Gastrocnemius medialis (tissue), 4 donors: Measurements from ENCODE around the gene CCBE1. TPM values are rescaled to one million over a fixed set of nuclear protein-coding genes. Genes with fewer than 3 reads are reported as not detected.

ENCODE experiments used
- ATAC-seq, 2 donors: fragments of 150-250 bp; one replicate each; pipeline ENCODE4 v1.9.1; 2016
- DNase-seq, 2 donors: peaks; one replicate each; pipeline ENCODE4 v3.0.0-alpha.2; 2019
- H3K27ac ChIP-seq, 4 donors: fragments of 200-600 bp; sonication (generic); 1 replicate in 1 of 4; 2 replicates in 3 of 4; pipeline ENCODE4 v1.5.1; 2016 to 2018; ENCODE audit warnings: mild to moderate bottlenecking in 2 of 4, moderate library complexity in 1 of 4
- H3K27me3 ChIP-seq, 3 donors: fragments of 200-600 bp; sonication (generic) in 2 of 3; 1 replicate in 1 of 3; 2 replicates in 2 of 3; pipeline versions ENCODE4 v1.5.1 to v1.6.0; 2016 to 2019; ENCODE audit warnings: mild to moderate bottlenecking in 1 of 3, moderate library complexity in 1 of 3
- H3K36me3 ChIP-seq, 2 donors: fragments of 200-600 bp; sonication (generic) in 1 of 2; one replicate each; pipeline ENCODE4 v1.5.1; 2017 to 2018
- H3K4me1 ChIP-seq, 2 donors: fragments of 200-600 bp; sonication (generic) in 1 of 2; one replicate each; pipeline ENCODE4 v1.5.1; 2016 to 2017; ENCODE audit warnings: mild to moderate bottlenecking in 2 of 2
- H3K4me3 ChIP-seq, 4 donors: fragments of 200-600 bp; sonication (generic) in 3 of 4; 1 replicate in 1 of 4; 2 replicates in 3 of 4; pipeline ENCODE4 v1.5.1; 2016 to 2019; ENCODE audit warnings: mild to moderate bottlenecking in 2 of 4
- H3K9me3 ChIP-seq, 3 donors: fragments of 200-600 bp; sonication (generic) in 2 of 3; 1 replicate in 1 of 3; 2 replicates in 2 of 3; pipeline ENCODE4 v1.5.1; 2016 to 2019
- POLR2A ChIP-seq, 2 donors: fragments of 450-650 bp; IDR thresholded peaks; one replicate each; pipeline ENCODE4 v1.6.1; 2017; ENCODE audit warnings: antibody characterized with exemption in 2 of 2, mild to moderate bottlenecking in 2 of 2, moderate library complexity in 2 of 2
- in situ Hi-C, 4 donors: fragments of 200-750 bp; cut with MboI; loops; one replicate each; pipeline versions ENCODE4 v1.15.0 to v1.8.0; 2017; ENCODE audit warnings: low sequenced_read_pairs in 4 of 4
- intact Hi-C: fragments of 100-400 bp; cut with DNase I; formaldehyde crosslinking; loops from one replicate; pipeline ENCODE4 v1.15.1; 2023; ENCODE audit warnings: low total_unique reads
- total RNA-seq, 4 donors: library from RNA; depleted of rRNA; stranded (reverse); fragments of >200 nt; gene quantifications; one replicate each; pipeline versions ENCODE4 v1.1.0 to v1.2.3, GENCODE V29; 2016
- TF ChIP-seq, protein P1 (sequence below), 5 experiments: fragments of 450-650 bp in 3 of 5; fragments of 200-600 bp in 2 of 5; sonication (generic) in 2 of 5; IDR thresholded peaks in 4 of 5; conservative IDR thresholded peaks in 1 of 5; 1 replicate in 4 of 5; 2 replicates in 1 of 5; pipeline ENCODE4 v1.5.1; 2016 to 2019; ENCODE audit warnings: antibody characterized with exemption in 5 of 5, mild to moderate bottlenecking in 3 of 5, moderate library complexity in 3 of 5

The CCBE1 gene
- total RNA-seq, 4 donors from 2014 or later = 0.44 to 2.7 (median 1.3) TPM

DNA sequence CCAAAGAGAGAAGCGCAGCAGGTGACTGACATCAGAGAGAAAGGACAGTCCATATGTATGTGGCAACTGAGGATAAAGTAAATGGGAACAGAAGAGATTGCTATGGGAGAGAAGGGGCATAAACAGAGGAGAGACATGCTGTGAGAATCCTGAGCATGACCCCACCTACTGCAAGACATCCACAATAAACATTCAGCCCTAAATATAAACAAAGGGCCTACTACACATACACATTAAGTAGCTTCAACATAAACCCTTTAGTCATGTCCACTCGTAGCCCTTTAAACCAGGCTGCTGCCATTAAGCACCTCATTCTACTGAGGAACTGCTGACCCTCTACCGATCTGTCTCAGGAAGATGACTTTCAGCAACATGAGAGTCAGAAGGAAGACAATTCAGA lies 32.9 kb downstream of the CCBE1 start:
- Histone ChIP-seq H3K4me1 (no peaks in the 10 kb centered on the region), H3K27me3 (no peaks in the 10 kb centered on the region), H3K9me3 (no peaks in the 10 kb centered on the region), H3K4me3 (no peak overlapping the region), H3K27ac (no peak overlapping the region), H3K36me3 (no peaks in the 10 kb centered on the region)
- ATAC-seq = no peak
- in situ Hi-C loops = no loop called here
- no peak for TF ChIP-seq POLR2A (IDR thresholded peaks at IDR 0.05)
- TF ChIP-seq, protein P1, sequence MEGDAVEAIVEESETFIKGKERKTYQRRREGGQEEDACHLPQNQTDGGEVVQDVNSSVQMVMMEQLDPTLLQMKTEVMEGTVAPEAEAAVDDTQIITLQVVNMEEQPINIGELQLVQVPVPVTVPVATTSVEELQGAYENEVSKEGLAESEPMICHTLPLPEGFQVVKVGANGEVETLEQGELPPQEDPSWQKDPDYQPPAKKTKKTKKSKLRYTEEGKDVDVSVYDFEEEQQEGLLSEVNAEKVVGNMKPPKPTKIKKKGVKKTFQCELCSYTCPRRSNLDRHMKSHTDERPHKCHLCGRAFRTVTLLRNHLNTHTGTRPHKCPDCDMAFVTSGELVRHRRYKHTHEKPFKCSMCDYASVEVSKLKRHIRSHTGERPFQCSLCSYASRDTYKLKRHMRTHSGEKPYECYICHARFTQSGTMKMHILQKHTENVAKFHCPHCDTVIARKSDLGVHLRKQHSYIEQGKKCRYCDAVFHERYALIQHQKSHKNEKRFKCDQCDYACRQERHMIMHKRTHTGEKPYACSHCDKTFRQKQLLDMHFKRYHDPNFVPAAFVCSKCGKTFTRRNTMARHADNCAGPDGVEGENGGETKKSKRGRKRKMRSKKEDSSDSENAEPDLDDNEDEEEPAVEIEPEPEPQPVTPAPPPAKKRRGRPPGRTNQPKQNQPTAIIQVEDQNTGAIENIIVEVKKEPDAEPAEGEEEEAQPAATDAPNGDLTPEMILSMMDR (IDR thresholded peaks at IDR 0.05 in 4 of 5, conservative IDR thresholded peaks at IDR 0.05 in 1 of 5) = no peak
- intact Hi-C loops = no loop called here
- no peak for DNase-seq

DNA sequence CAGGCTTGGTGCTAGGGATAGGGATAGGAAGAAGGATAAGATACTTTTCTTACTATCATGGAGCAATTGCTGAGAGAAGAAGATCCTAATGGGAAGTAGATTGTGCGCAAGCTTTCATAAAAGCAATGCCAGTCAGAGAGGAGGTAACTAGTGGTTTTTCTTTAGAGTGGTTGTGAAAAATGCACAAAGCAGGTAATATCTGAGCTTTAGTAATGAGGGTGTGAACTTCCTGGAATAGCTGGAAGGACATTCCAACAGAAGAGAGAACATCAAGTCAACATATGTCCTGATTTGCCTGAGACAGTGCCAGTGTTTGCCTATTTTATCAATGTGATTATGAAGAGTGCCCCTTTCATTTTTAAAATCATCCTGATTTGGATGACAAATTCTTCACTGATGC lies 34.1 kb downstream of the CCBE1 start:
- no peaks in the 10 kb centered on the region for H3K27me3 ChIP-seq
- no peaks in the 10 kb centered on the region for H3K9me3 ChIP-seq
- no peak for TF ChIP-seq POLR2A (IDR thresholded peaks at IDR 0.05)
- TF ChIP-seq, protein P1 (IDR thresholded peaks at IDR 0.05 in 4 of 5, conservative IDR thresholded peaks at IDR 0.05 in 1 of 5) = no peak
- in situ Hi-C loops = no loop called here
- H3K4me1 ChIP-seq = no peaks in the 10 kb centered on the region
- H3K4me3 ChIP-seq = no peak overlapping the region
- intact Hi-C loops = no loop called here
- DNase-seq (no peak), ATAC-seq (no peak)
- no peaks in the 10 kb centered on the region for H3K36me3 ChIP-seq
- H3K27ac ChIP-seq = no peak overlapping the region

DNA sequence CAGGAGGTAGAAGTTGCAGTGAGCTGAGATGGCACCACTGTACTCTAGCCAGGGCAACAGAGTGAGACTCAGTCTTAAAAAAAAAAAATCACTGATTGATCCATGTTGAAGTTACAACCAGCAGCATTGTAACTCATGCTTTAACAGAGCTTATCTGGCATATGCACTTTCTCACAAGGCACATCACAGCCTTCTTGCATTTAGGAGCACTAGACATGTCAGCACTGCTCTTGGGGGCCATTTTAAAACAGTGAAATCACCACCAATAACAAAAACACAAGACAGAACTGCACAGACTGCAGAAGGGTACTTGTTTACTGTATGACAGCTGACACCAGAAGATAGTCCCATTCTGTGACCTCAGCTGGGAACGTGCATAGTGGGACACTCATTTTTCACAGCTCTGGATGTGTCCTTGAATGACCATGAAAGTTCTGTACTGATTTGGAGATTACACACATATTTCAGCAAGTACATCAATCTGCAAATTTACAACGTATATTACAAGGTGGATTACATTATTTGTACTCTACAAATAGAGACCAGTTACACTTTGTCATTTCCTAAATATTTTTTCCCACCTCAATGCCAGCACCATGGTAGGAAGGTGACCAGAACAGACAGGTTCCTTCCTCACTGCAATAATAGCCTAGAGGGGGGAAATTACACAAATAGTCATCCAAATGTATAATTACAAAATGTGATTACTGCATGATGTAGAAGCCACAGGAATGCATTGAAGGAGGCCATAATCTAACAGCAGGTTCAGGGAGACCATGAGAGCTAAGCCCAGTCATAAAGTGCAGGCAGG lies 35.1 kb downstream of the CCBE1 start:
- Histone ChIP-seq H3K36me3 (no peaks in the 10 kb centered on the region), H3K27ac (no peak overlapping the region), H3K4me3 (no peak overlapping the region), H3K27me3 (no peaks in the 10 kb centered on the region), H3K4me1 (no peaks in the 10 kb centered on the region), H3K9me3 (no peaks in the 10 kb centered on the region)
- DNase-seq (no peak), ATAC-seq (no peak)
- intact Hi-C loops (no loop called here), in situ Hi-C loops (no loop called here)
- TF ChIP-seq, protein P1 (IDR thresholded peaks at IDR 0.05 in 4 of 5, conservative IDR thresholded peaks at IDR 0.05 in 1 of 5) = no peak
- TF ChIP-seq POLR2A (IDR thresholded peaks at IDR 0.05) = no peak

DNA sequence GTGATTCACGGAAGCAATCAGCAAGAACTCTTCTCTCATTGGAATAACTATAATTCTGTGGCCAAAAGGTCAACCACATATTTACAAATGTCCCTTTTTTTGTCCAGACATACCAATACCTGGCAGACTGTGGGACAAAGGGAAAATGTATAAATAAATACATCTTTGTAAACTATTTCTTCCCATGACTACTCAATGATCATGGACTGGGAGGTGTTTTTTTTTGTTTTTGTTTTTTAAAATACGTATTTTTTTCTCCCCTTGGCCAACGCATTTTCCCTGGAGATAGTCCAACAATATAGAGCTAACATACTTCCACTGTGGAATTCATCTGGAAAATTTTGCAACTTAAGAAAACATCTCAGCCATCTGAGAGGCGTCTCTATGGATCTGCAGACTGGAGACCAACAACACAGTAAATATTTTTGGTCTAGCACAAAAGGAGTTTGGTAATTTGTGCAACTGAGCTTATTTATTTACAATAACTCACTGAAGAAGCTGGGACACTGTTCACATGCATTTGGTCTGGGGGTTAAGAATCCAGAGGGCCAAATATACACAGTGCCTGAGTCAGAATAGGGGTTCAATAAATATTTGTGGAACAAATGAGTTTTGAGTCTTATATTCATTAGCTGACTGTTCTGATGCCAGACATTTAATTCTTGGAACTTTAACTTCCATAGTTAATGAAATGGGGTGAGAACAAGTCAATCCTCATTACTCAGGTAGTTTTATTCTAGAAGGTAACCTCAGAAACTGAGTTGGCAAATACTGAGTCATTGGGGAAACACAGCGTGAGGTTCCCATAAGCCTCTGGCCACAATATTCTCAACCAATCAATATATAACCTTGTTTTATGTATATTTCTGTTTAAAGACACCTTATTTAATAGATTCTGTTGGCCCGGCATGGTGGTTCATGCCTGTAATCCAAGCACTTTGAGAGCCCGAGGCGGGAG lies 36.2 kb downstream of the CCBE1 start:
- ATAC-seq = no peak
- DNase-seq = no peak

More for the DNA sequence above, 36.2 kb downstream of the CCBE1 start:
- in situ Hi-C loops (no loop called here), intact Hi-C loops (no loop called here)
- Histone ChIP-seq H3K4me1 (no peaks in the 10 kb centered on the region), H3K27me3 (no peaks in the 10 kb centered on the region), H3K4me3 (no peak overlapping the region), H3K27ac (no peak overlapping the region), H3K36me3 (no peaks in the 10 kb centered on the region), H3K9me3 (no peaks in the 10 kb centered on the region)
- TF ChIP-seq POLR2A (IDR thresholded peaks at IDR 0.05) = no peak
- TF ChIP-seq, protein P1 (IDR thresholded peaks at IDR 0.05 in 4 of 5, conservative IDR thresholded peaks at IDR 0.05 in 1 of 5) = no peak
